Measurements from ENCODE around the gene SIGLECL1.
A peak's percentile ranks its signal among the peaks of the same experiment; 100 is the strongest.

The SIGLECL1 gene

DNA sequence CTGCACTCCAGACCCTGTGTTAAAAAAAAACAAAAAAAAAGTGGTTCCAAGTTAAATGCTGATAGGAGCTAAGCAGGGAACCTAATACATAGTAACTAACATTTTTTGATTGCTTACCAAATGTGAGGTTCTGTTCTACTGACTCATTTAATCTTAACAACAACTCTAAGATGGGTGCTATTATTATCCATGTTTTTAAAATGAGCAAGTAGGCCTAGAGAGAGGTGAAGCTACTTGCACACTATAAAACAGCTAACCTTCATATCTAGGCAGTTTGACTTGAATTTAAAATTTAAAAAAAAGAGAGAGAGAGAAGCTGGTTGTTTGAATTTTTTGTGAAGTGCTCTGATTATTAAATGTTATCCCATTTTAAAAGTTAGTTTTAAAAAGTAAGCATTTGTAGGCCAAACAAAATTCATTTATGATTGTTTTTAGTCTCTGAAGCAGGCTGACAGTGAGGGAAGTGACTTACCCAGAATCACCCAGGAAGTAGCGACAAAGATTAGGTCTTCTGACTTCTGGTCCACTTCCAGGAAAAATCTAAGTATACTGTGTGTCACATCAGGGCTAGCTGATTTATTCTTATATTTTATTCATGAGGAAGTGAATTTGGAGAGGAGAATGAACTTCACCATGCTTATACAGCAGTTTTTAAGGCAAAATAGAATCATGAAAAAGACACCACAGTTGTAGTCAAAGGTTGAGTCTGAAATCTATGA, 2.4 kb downstream of the SIGLECL1 start:
- no peak for DNase-seq

DNA sequence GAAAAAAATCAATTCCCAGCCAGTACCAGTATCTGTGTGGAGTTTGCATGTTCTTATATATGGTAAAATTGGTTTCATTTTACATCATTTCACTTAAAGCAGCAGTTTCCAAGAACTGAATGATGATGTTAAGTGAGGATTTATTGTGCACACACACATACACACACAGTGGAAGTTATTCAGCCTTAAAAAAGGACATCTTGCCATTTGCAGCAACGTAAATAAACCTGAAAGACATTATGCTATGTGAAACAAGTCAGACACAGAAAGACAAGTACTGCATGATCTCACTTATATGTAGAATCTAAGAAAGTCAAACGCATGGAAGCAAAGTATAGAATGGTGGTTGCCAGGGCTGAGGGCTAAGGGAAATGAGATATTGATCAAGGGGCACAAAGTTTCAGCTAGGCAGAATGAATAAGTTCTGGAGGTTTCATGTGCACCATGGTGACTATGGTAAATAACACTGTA, 5.3 kb downstream of the SIGLECL1 start:
- no peak for DNase-seq

DNA sequence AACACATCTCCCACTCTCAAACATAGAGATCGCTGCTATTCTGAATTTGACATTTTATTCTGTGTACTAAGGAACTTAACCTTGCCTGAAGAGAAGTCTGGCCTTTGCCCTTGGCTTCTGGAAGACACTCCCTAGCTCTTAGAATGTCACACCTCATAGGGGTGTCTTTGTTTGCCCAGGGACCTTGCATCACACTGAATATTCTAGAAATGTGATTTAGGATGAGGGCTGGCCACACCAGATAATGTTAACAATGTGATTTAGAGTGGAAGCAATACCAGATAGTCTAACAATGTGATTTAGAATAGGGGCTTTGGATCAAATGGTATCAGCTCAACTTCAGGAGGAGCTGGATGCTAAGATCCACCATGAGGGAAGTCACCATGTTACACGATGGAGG, 6.6 kb downstream of the SIGLECL1 start:
- DNase-seq = no peak

DNA sequence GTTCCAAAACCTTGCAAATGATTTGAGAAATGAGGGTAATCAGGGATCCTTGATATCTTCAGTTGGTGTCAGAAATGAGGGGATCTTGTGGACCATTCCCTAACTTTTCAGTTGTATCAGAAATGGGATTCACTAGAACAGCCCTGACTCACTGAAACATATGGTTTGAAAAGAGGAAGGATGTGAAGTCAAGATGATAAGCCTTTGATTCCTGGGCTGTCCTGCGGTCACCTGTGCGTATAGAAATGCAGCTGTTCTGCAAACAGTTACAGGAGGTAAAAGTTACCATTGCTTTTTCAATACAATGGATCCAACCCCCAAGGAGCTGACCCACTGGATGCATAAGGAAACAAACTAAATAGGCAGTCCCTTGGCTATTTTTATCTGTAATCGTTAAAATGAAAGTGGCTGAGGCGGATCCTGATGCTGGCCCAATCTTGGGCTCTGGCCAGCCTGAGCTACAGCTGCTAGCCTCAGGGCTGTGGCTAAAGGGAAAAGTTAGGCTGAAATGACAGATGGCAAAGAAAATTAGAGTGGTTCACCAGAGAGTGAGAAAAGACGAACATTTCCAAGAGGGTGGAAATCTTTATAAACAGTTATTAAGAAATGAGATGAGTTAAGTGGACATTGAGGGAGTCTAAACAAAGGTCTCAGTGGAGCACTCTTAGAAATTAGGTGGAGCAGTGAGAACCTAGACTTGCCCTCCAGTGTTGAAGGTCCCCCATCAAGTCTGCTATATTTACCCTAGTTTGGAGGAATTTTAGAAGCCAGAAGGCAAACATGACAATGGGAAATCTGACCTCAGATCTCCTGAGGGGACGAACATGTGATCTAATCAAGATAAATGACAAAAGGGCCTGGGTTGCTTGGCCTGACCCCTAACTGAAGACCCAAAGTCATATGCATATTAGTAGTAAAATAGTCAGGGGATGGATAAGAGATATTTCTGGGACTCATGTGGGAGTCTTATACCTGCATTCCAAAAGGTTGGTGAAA, 7.6 kb downstream of the SIGLECL1 start:
- DNase-seq = no peak

DNA sequence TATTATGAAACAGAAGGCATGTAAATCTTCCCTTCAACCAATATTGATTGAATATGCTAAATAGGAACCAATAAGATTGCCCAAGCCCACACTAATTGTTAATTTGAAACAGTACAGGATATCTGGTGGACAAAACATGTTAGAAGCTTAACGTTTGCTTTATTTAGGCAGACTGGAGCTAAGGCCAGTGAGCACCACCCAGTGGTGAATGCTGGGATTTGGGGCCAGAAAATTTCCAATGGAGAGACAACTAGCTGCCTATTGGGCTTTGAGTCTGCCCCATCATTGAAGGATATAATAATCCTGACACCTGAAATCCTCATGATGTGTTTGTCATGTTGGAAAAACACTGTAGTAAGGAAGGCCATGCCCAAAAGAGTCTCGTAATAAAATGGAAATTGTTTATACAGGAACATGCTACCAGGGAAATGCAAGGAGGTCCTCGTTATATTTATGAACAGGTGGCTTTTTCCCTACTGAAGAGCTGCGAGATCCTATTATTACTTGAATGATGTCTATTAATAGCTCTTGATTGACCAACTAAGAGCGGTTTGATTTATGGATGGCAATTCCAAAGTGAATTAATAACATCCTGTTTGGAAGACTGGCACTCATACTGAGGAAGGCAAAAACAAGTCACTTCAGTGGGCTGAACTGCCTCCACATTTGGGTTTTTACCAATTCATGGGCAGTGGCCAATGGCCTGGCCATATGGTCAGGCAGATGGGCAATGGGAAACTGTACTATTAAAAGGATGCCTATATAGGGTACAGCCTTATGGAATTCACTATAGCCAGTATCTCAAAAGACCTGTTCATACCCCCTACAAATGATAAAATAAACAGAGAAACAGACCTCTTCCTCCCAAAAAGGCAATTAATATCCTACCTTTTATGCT, 8.7 kb downstream of the SIGLECL1 start:
- DNase-seq = peak; percentile 3 to 20

DNA sequence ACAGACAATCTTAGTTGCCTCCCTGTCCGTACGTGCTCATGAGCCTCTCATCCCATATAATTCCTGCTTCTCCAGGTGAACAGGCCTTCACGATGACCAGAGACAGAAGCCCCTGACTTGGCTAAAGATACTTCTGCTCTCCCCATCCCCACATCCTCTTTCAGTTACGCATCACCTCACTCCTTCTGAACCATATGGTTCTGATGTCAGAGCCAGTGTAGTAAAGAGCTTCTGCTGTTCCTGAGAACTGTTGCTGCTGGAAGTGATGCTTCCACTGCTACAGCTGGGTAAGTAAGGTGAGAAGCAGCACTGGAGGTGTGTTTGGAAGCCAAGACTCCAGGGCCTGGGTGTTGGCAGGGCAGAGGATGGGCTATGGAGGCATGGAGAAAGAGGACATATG, 12.9 kb downstream of the SIGLECL1 start:
- DNase-seq = no peak

DNA sequence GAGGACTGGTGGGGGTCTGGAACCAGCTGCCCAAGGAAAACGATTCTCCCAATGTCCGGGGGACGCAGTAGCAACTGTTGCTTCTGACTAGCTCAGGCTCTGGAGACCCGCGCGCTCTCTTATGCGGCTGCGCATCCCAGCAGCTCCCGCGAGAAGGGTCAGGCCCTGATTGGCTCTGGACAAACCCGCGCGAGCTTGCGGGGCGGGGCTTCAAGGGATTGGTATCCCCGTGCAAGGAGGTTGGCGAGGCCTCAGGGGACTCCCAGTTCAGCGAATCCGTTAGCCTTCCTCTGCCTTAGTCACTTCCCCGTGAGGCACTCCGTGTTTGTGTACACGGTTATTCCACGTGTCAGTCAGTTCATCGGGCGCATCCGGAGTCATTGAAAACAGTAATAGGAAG, 20.2 kb downstream of the SIGLECL1 start:
- no peak for DNase-seq

DNA sequence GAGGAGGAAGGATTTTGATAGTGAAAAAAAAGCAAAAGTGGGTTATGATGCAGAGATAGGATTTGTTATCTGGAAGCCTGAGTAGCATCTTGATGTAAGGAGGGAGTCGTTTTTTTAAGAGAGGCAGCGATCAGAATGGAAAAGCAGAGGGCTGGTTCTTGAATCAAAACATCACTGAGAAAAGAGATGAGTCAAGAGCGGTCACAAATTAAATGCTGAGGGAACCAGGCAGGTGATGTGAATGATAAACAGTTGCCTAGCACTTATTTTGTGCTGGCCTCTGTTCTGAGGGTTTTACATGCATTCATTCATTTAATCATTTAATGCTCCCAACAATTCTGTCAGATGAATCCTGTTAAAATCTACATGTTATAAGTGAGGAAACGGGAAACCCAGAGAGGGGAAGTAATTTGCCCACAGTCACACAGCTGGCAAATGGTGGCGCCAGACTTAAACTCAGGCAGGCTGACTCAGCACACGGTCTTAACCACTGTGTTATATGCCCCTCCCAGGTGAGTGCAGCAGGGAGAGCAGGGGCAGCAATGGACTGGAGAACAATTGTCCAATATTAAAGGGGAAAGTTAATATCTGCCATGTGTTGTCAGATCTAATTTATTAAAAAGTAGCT, 21.4 kb downstream of the SIGLECL1 start:
- no peak for DNase-seq

DNA sequence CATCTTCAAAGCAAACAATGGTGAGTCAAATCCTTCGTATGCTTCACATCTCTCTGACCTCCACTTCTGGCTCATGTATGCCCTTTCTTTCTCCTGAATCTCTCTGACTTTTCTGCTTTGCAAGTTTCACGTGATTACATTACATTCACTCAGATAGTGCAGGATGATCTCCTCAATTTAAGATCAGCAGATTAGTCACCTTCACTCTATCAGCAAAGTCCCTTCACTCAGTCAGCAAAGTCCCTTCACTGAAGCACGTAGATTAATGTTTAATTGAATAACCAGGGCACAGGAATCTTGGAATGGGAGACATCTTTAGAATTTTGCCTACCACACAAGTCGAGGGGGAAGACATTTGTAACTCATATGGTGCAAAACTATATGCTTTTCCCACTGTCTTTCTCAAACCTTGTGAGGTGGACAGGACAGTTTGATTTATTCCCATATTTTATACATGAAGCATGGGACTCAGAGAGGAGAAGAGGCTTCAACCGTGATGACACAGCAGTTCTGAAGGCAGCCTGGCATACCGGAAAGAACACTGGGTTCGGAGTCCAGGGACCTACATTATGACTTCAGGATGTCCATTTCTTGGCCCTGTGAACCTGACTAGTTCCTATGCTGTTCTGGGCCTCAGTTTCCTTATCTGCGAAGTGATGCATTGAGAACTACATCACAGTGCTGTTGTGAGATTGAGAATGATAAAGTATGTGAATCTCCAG, 23.3 kb downstream of the SIGLECL1 start:
- no peak for DNase-seq

DNA sequence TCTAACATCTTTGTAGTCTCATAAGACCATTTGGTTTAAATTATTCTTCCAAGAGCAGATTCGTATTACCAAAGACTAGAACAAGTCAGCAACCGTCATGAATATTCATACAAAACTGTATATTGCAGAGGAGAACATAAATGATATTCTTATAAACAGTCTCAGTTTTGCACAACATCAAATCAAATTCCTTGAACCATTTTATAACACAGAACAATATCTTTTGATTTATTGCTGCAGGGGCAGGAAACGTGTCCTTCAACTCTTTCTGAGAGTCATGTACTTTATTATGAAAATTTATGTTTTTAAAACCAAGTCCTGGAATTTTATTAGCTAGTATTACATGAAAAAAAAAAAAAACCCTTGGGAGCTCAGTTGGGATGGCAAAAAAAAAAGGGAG, 26.2 kb downstream of the SIGLECL1 start:
- DNase-seq = no peak

DNA sequence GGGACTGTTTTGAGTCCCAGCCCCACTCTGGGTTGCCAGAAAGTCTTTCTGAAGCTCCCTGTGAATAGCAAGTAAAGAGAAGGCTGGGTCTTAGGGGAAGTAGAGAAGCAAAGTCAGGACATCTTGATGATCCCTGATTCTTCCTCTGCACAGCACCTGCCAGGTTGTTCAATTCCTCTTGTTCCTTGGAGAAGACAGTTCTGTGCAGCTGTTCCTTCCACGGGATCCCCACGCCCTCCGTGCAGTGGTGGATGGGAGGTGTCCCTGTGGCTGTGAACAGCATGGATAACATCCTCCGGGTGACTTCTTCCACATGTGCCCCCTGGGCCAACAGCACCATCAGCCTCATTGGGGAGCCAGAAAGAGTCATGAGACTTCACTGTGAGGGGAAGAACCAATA, 31.5 kb downstream of the SIGLECL1 start:
- DNase-seq = no peak

DNA sequence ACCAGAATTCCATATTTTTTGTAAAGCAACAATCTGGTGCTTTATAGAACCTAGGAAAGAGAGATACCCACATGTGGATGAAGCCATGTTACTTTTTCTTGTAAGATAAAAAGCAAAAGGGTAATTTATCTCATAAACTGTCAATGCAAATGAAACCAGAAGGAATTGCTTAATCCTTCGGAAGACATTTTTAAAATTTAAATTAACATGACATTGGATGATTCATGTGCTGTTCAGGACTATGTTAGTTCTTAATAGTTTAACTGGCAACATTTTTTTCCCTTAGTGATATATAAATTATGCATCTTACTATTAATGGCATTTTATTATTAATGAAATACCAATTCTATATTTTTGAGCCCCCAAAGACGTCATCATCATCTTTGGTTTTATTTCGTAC, 34.8 kb downstream of the SIGLECL1 start:
- DNase-seq = no peak

DNA sequence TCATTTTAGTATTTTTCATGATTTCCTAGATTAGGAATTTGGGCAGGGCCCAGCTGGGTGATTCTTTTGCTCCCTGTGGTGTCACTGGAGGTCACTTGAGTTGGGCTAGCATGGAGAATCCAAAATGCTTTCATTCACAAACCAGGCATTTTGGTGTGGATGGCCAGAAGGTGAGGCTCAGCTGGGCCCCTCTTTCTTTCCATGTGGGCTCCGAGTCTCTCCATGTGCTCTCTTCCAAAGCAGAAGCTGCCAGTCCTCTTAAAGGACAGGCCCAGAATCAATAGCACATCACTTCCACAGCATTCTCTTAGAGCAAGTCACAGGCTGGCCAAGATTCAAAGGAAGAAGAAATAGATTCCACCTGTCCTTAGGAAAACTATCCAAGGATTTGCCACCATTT, 38.8 kb downstream of the SIGLECL1 start:
- no peak for DNase-seq

DNA sequence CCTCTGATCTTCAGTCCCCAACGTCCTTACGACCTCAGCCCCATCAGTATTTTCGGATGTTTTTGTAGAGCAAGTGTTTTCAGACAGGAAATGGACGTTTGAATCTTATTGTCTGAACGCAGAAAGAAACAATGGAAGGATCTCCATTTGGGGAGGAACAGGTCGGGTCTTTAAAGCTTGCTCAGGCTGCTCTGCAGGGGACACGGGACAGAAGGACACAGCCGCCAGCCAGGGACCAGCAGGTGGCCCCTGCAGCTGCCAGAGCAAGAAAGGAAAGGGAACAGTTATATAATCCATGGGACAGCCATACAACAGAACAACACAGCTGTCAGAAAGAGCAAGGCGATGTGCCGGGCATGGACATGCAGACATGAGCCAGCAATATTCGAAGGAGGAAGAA, 42.1 kb downstream of the SIGLECL1 start:
- DNase-seq = no peak

DNA sequence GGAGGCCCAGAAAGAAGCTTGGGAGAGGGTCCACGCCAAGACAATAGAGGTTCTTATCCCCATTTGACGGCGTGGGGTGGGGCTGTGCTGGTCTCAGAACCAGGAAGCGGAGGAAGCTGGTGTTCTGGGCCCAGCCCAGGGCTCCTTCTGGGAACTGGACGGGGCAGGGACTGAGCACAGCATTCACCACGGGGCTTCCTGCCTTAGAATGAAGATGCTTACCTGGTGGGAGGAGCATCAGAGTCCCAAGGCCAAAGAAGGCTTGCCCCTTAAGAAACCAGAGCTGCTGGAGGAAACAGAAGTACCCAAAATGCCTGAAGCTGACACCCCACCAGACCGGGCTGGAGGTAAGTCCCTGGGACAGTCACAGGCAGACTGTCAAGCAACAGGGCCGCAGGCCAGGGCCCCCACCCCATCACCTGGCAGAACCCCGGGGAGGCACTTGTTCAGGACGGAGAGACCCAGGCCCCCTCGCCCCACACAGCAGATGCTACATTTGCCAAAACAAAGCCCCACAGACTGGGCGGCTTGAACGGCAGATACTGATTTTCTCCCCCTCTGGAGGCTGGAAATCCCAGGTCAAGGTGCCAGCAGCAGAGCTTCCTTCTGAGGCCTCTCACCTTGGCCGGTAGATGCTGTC, 42.8 kb downstream of the SIGLECL1 start:
- DNase-seq = no peak

DNA sequence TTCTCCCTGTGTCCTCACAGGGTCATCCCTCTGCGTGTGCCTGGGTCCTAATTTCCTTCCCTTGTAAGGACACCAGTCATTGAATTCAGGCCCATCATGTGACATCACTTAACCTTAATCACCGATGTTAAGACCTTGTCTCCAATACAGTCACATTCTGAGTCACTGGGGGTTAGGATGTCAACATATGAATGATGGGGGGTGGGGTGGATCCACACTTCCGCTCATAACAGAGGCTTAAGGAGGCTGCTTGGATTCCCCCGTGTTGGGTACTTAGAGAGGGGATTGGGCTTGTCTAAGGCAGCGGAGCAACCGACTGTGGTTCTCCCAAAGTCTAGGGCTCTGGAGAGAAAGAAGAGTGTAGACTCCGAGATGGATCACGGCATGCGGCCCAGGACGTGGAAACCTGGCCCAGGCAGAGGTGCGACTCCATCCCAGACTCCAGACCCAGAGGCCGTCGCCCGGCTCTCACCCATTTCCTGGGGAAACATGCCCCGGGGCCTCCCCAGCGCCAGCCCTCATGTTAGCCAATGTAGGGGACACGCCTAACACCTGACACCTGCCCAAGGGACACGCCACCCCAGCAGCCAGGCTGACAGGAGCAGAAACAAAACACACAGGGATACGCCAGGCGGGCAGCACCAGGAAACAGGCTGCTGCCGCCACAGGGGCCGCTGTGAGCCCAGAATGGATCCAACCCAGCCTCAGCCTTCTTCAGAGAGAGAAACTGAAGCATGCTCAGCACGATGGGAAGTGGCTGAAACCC, 43.5 kb downstream of the SIGLECL1 start:
- DNase-seq = no peak

DNA sequence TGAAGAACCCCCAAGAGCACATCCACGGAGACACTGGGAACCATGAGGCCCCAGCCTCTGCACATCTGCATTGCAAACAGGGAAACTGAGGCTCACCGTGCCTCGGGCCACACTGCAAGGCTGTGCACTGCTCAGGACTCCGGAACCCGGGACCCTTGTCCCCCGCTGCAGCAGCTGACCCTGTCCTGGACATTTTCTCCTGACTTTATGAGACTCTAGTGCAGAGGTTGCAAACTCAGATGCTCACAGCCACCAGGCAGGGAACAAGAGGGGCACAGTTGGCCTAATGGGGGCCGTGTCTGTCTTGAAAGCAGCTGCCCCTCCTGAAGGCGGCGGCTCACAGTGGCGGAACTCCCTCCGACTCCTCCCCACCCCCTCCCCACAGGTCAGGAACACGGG, 44.1 kb downstream of the SIGLECL1 start:
- no peak for DNase-seq

DNA sequence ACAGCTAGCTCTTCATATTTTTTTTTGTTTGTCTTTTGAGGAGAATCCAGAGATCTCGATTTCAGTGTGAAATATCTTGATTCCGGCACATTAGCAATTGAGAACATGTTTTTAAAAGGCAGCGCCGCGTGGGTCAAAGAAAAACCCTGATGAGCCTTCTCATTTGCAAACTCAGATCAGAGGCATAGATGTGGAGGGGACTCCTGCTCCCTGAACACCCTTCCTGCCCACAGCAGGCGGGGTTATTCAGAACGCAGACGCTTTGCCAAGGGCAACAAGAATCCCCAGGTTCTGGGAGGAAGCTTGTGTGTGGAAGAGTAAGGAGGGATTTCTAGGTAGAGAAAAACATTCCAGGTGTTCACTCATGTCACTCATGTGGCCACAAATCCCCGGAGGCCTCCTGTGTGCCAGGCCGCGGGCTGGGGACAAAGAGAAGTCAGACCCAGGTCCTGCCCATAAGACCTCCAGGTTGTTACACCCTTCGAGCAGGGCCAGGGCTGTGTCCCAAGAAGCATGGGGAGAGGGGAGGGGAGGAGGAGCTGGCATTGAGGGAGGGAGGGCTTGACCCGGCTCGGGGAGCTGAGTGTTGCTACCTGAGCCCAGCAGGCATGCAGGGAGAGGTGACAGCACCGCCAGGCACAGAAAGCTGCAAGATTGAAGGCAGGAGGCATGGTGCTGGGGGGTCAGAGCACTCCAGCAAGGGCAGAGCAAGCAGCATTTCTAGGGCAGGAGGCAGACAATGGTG, 44.7 kb downstream of the SIGLECL1 start:
- DNase-seq = no peak

DNA sequence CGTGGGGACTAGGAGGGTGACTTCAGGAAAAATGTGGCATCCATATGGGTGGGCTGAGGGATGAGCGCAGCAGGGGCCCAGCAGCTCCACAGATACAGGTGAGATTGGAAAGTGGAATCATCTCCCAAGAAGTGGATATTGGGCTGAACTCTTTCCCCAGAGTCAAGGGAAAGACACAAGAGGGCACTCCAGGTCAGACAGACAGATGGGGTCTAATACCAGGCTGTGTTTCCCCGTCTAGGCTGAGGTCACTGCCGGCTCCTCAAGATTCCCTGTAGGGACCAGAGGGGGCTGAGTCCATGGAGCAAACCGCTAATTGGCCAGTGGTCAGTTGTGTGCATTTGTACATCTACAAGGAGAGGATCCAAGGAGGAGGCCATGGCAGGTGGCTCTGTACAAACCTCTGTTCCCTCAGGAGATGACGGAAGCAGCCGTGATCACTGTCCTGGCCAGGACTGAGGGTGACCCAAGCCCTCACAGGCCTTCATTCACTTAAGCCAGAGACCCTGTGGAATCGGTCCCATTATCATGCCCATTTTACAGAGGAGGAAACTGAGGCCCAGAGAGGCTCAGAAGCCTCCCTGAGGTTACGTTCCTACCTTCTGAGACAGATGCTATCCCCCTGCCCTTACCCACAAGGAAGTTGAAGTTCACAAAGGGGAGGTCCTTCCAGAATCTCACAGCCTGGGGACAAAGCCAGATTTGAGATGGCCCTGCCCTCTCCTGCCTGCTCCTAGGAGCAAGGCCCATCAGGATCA, 45.6 kb downstream of the SIGLECL1 start:
- no peak for DNase-seq

All from activated CD4-positive, alpha-beta T cell treated with anti-CD3 and anti-CD28 coated beads for 4 hours (primary cell).